ENCODE measurements around the gene SLC44A2.

SLC44A2 gene

GRCh38 chr19:10615429-10616023, 9.8 kb upstream of the SLC44A2 start:
- DNase-seq (ENCODE audit: extremely low read depth, low read depth), result no peak
- no peak for TF ChIP-seq CTCF (IDR thresholded peaks at IDR 0.05; ENCODE audit: low read depth, low read length)

- DNase-seq (ENCODE audit: extremely low read depth, low read depth), result no peak
- TF ChIP-seq CTCF (IDR thresholded peaks at IDR 0.05; ENCODE audit: low read depth, low read length), result no peak
Measured at GRCh38 chr19:10617409-10618121, 7.8 kb upstream of the SLC44A2 start.

- DNase-seq (ENCODE audit: extremely low read depth, low read depth), result no peak
- TF ChIP-seq CTCF (IDR thresholded peaks at IDR 0.05; ENCODE audit: low read depth, low read length), result no peak
Measured at GRCh38 chr19:10618846-10619245, 6.5 kb upstream of the SLC44A2 start.

- no peak for DNase-seq (ENCODE audit: extremely low read depth, low read depth)
- TF ChIP-seq CTCF (IDR thresholded peaks at IDR 0.05; ENCODE audit: low read depth, low read length), result no peak
Measured at GRCh38 chr19:10620786-10621185, 4.6 kb upstream of the SLC44A2 start.

GRCh38 chr19:10621966-10622365, 3.4 kb upstream of the SLC44A2 start:
- TF ChIP-seq CTCF (IDR thresholded peaks at IDR 0.05; ENCODE audit: low read depth, low read length), result no peak
- DNase-seq (ENCODE audit: extremely low read depth, low read depth), result no peak

GRCh38 chr19:10624585-10624984, 768 bp upstream of the SLC44A2 start:
- no peak for TF ChIP-seq CTCF (IDR thresholded peaks at IDR 0.05; ENCODE audit: low read depth, low read length)
- DNase-seq (ENCODE audit: extremely low read depth, low read depth), result no peak

- DNase-seq (ENCODE audit: extremely low read depth, low read depth), result no peak
- TF ChIP-seq CTCF (IDR thresholded peaks at IDR 0.05; ENCODE audit: low read depth, low read length), result no peak
Measured at GRCh38 chr19:10625762-10626138, 397 bp downstream of the SLC44A2 start.
